HCT116 (cell line): ENCODE data around the gene OR2AG1. TPM values are rescaled to one million over a fixed set of nuclear protein-coding genes. Genes with fewer than 3 reads are reported as not detected.

Source experiments
- ATAC-seq: fragments of 200-7000 bp; cut with Tn5 transposase; 2 replicates; pipeline ENCODE4 v1.9.1; 2020; ENCODE audit warnings: mild to moderate bottlenecking, moderate library complexity
- BruUV-seq: library from RNA; stranded (reverse); fragments of 400-500 nt; replicated peaks from 2 replicates; lab custom pipeline; 2021; lab: Mats Ljungman, UMichigan
- CTCF ChIA-PET: fragments of 300-600 bp; sonication (Branson Sonifier 250); formaldehyde crosslinking; loops from one replicate; lab custom pipeline; 2021; ENCODE audit warnings: antibody characterized with exemption; lab: Charles Lee
- POLR2A ChIA-PET: fragments of 300-600, 350-600 bp; sonication (Branson Sonifier 250); formaldehyde crosslinking; loops from one replicate; lab custom pipeline; 2021; ENCODE audit warnings: antibody characterized with exemption; lab: Charles Lee
- RAD21 ChIA-PET, 2 experiments: fragments of 300-600 bp; sonication (Branson Sonifier 250); formaldehyde crosslinking; loops; one replicate each; lab custom pipeline; 2023; ENCODE audit warnings: low total read pairs in 2 of 2; ENCODE audit not compliant: uncharacterized antibody in 2 of 2, unreplicated experiment in 2 of 2, low non-redundant PET in 1 of 2; lab: Charles Lee
- DNase-seq: peaks from one replicate; pipeline ENCODE4 v3.0.0-alpha.2; 2010; ENCODE audit warnings: low read depth, low spot score
- H2AFZ ChIP-seq: fragments of 200-600 bp; shearing (Covaris generic), sonication (generic); 2 replicates; pipeline ENCODE4 v1.6.1; 2017; ENCODE audit warnings: low read depth, mixed run types, mixed read lengths, antibody characterized with exemption, low read length; ENCODE audit not compliant: poor library complexity, severe bottlenecking
- H3K27ac ChIP-seq: 2 replicates; pipeline ENCODE4 v1.5.1; 2012; ENCODE audit warnings: low read depth, low read length
- H3K27me3 ChIP-seq: fragments of 200-600 bp; sonication (generic); 2 replicates; pipeline ENCODE4 v1.6.1; 2016; ENCODE audit warnings: mixed run types, low read length, mixed read lengths; ENCODE audit not compliant: insufficient read depth
- H3K36me3 ChIP-seq, 2 experiments: fragments of 200-500 bp in 1 of 2; fragments of 200-600 bp in 1 of 2; sonication (Bioruptor generic) in 1 of 2; sonication (generic) in 1 of 2; 2 replicates each; pipeline versions ENCODE4 v1.5.1 to v1.6.1; 2014 to 2016; ENCODE audit warnings: low read length in 2 of 2, inconsistent platforms in 1 of 2, mixed read lengths in 1 of 2, mixed run types in 1 of 2; ENCODE audit not compliant: insufficient read depth in 2 of 2, control insufficient read depth in 1 of 2
- H3K4me1 ChIP-seq, 2 experiments: fragments of 200-600 bp in 1 of 2; sonication (generic) in 1 of 2; 2 replicates each; pipeline versions ENCODE4 v1.5.1 to v1.6.1; 2012 to 2017; ENCODE audit warnings: low read length in 2 of 2, inconsistent platforms in 1 of 2, mild to moderate bottlenecking in 1 of 2, mixed read lengths in 1 of 2, mixed run types in 1 of 2, moderate library complexity in 1 of 2; ENCODE audit not compliant: insufficient read depth in 2 of 2, control insufficient read depth in 1 of 2
- H3K4me2 ChIP-seq: fragments of 200-600 bp; sonication (generic); 2 replicates; pipeline ENCODE4 v1.6.1; 2017; ENCODE audit warnings: mixed run types, low read length, mixed read lengths
- H3K4me3 ChIP-seq, 2 experiments: fragments of 200-600 bp in 1 of 2; sonication (generic) in 1 of 2; replicated peaks in 1 of 2; 2 replicates each; pipeline ENCODE4 v1.5.1; 2011 to 2016; ENCODE audit warnings: low read length in 2 of 2, control low read depth in 1 of 2, low read depth in 1 of 2, mild to moderate bottlenecking in 1 of 2, mixed read lengths in 1 of 2, mixed run types in 1 of 2
- H3K79me2 ChIP-seq: fragments of 200-600 bp; sonication (generic); 2 replicates; pipeline ENCODE4 v1.6.1; 2017; ENCODE audit warnings: mild to moderate bottlenecking, mixed run types, low read length, moderate library complexity, mixed read lengths; ENCODE audit not compliant: insufficient read depth
- H3K9ac ChIP-seq: fragments of 200-600 bp; sonication (generic); 2 replicates; pipeline ENCODE4 v1.6.1; 2016; ENCODE audit warnings: low read length, mixed read lengths
- H3K9me2 ChIP-seq: fragments of 200-600 bp; sonication (generic), shearing (Covaris generic); 2 replicates; pipeline ENCODE4 v1.6.1; 2017; ENCODE audit warnings: mixed run types, mild to moderate bottlenecking, moderate library complexity; ENCODE audit not compliant: insufficient read depth
- H3K9me3 ChIP-seq, 2 experiments: fragments of 200-500 bp in 1 of 2; fragments of 200-600 bp in 1 of 2; sonication (Bioruptor generic) in 1 of 2; sonication (generic) in 1 of 2; 2 replicates each; pipeline ENCODE4 v1.6.1; 2014 to 2017; ENCODE audit warnings: low read length in 2 of 2, mixed read lengths in 2 of 2, inconsistent platforms in 1 of 2, low read depth in 1 of 2, mild to moderate bottlenecking in 1 of 2, mixed run types in 1 of 2, moderate library complexity in 1 of 2; ENCODE audit not compliant: control insufficient read depth in 1 of 2, insufficient read depth in 1 of 2
- H4K20me1 ChIP-seq: fragments of 200-600 bp; sonication (generic), shearing (Covaris generic); 2 replicates; pipeline ENCODE4 v1.6.1; 2017; ENCODE audit warnings: mixed run types, mild to moderate bottlenecking, moderate library complexity; ENCODE audit not compliant: insufficient read depth
- CBX3 ChIP-seq: IDR thresholded peaks from 2 replicates; pipeline ENCODE4 v1.6.1; 2012; ENCODE audit warnings: low read depth
- CEBPB ChIP-seq: IDR thresholded peaks from 2 replicates; pipeline ENCODE4 v1.6.1; 2012; ENCODE audit warnings: low read depth
- FOSL1 ChIP-seq: IDR thresholded peaks from 2 replicates; pipeline ENCODE4 v1.6.1; 2012; ENCODE audit warnings: low read depth
- POLR2AphosphoS5 ChIP-seq: IDR thresholded peaks from 2 replicates; pipeline ENCODE4 v1.6.1; 2011; ENCODE audit warnings: mild to moderate bottlenecking, low read depth, low read length, moderate library complexity
- RAD21 ChIP-seq: IDR thresholded peaks from 2 replicates; pipeline ENCODE4 v1.6.1; 2012; ENCODE audit warnings: low read depth, mild to moderate bottlenecking
- SP1 ChIP-seq: IDR thresholded peaks from 2 replicates; pipeline ENCODE4 v1.6.1; 2012; ENCODE audit warnings: low read depth
- SRF ChIP-seq: IDR thresholded peaks from 2 replicates; pipeline ENCODE4 v1.6.1; 2012; ENCODE audit warnings: low read depth
- YY1 ChIP-seq: IDR thresholded peaks from 2 replicates; pipeline ENCODE4 v1.6.1; 2011; ENCODE audit warnings: low read length, low read depth, moderate library complexity, mild to moderate bottlenecking; ENCODE audit not compliant: insufficient replicate concordance; ENCODE audit errors: extremely low read depth
- ZNF274 ChIP-seq: fragments of 200-500 bp; sonication (Bioruptor generic); IDR thresholded peaks from 2 replicates; pipeline ENCODE4 v1.6.1; 2014; ENCODE audit warnings: mild to moderate bottlenecking, low read depth, low read length, inconsistent platforms
- intact Hi-C: fragments of 100-400 bp; cut with micrococcal nuclease; formaldehyde crosslinking; loops from 2 replicates; pipeline ENCODE4 v1.10.0; 2022
- total RNA-seq: library from RNA; stranded (reverse); gene quantifications from one replicate; pipeline ENCODE4 v1.2.1, GENCODE V29; 2021; ENCODE audit not compliant: unreplicated experiment
- TF ChIP-seq, protein P1 (sequence below), 3 experiments: fragments of 200-600 bp in 1 of 3; sonication (generic) in 1 of 3; IDR thresholded peaks in 2 of 3; conservative IDR thresholded peaks in 1 of 3; 2 replicates each; pipeline ENCODE4 v1.5.1; 2012 to 2017; ENCODE audit warnings: low read depth in 2 of 3, low read length in 2 of 3, antibody characterized with exemption in 1 of 3, borderline replicate concordance in 1 of 3, control low read depth in 1 of 3, mild to moderate bottlenecking in 1 of 3, mixed read lengths in 1 of 3, mixed run types in 1 of 3, moderate library complexity in 1 of 3; ENCODE audit not compliant: insufficient read depth in 1 of 3
- TF ChIP-seq, protein P2 (sequence below): IDR thresholded peaks from 2 replicates; pipeline ENCODE4 v1.6.1; 2012
- TF ChIP-seq, protein P3 (sequence below): IDR thresholded peaks from 2 replicates; pipeline ENCODE4 v1.6.1; 2012
- TF ChIP-seq, protein P4 (sequence below): IDR thresholded peaks from 2 replicates; pipeline ENCODE4 v1.6.1; 2011; ENCODE audit warnings: mild to moderate bottlenecking, low read length, moderate library complexity; ENCODE audit not compliant: insufficient replicate concordance; ENCODE audit errors: extremely low read depth

Gene OR2AG1
- total RNA-seq, 1 experiment from 2014 or later = not detected

DNA sequence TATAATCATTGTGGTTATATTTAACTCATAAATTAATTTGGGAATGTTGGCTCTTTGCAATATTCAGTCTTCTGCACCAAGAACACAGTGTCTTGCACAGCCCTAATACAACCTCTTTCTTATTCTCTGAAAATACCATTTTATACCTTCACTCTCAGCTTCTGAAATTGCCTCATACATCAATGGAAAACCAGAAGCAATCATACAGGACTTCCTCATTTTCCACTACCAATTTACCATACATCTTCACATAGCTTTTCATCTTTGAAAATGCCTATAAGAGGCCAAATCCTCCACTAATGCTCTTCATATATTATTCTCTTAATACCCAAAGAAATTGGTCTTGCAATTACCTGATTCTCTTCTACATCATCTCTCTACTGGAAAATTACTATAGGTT is 4.3 kb upstream of the OR2AG1 start (continued):
- TF ChIP-seq CEBPB (no peak), CBX3 (no peak), SP1 (no peak), POLR2AphosphoS5 (no peak), SRF (no peak), YY1 (no peak)
- TF ChIP-seq, protein P1, sequence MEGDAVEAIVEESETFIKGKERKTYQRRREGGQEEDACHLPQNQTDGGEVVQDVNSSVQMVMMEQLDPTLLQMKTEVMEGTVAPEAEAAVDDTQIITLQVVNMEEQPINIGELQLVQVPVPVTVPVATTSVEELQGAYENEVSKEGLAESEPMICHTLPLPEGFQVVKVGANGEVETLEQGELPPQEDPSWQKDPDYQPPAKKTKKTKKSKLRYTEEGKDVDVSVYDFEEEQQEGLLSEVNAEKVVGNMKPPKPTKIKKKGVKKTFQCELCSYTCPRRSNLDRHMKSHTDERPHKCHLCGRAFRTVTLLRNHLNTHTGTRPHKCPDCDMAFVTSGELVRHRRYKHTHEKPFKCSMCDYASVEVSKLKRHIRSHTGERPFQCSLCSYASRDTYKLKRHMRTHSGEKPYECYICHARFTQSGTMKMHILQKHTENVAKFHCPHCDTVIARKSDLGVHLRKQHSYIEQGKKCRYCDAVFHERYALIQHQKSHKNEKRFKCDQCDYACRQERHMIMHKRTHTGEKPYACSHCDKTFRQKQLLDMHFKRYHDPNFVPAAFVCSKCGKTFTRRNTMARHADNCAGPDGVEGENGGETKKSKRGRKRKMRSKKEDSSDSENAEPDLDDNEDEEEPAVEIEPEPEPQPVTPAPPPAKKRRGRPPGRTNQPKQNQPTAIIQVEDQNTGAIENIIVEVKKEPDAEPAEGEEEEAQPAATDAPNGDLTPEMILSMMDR (IDR thresholded peaks at IDR 0.05 in 2 of 3, conservative IDR thresholded peaks at IDR 0.05 in 1 of 3; ENCODE audit: borderline replicate concordance in 1 of 3, insufficient read depth in 1 of 3, low read depth in 2 of 3, low read length in 2 of 3) = no peak

DNA sequence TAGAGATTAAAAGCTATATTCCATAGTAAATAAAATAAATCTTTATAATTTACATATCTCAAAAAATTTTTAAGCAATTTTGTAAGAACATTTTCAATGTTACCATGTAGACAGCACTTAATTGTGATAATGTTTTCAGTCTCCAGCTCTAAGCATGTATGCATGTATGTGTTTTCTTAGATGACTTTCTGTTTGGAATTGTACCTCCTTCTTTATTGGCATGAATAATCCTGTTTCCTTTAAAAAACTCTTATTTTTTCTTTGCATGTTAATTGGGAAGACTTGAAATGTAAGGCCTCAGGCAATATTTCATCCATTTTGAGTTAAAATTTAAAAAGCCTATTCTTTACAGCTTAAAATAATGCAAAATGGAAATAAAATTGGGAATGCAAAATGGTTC is 2.0 kb upstream of the OR2AG1 start:
- no peaks in the 10 kb centered on the region for H3K79me2 ChIP-seq
- H3K27ac ChIP-seq = no peak overlapping the region
- POLR2A ChIA-PET = no interaction called here
- intact Hi-C loops = no loop called here
- ATAC-seq = no peak
- no TSS peak for BruUV-seq
- H3K36me3 ChIP-seq = no peaks in the 10 kb centered on the region
- H3K9me3 ChIP-seq = no peaks in the 10 kb centered on the region
- H2AFZ ChIP-seq = no peak overlapping the region
- H4K20me1 ChIP-seq = no peaks in the 10 kb centered on the region
- no peak overlapping the region for H3K4me2 ChIP-seq
- CTCF ChIA-PET = interaction anchor here (0.8 kb wide), 1 partner anchor 31 kb away, joined by 3 read pairs; no protein-coding TSS in a partner anchor
- RAD21 ChIA-PET = no interaction called here
- 0 out of 2 replicates have a peak, but pooled peaks cover 21% of the 10 kb centered on the region for H3K27me3 ChIP-seq
- no peaks in the 10 kb centered on the region for H3K4me1 ChIP-seq
- no peak overlapping the region for H3K9ac ChIP-seq
- H3K9me2 ChIP-seq = no peaks in the 10 kb centered on the region; the same call in 1 of the 2 replicates
- DNase-seq = no peak
- no peak overlapping the region for H3K4me3 ChIP-seq
- TF ChIP-seq, protein P2, sequence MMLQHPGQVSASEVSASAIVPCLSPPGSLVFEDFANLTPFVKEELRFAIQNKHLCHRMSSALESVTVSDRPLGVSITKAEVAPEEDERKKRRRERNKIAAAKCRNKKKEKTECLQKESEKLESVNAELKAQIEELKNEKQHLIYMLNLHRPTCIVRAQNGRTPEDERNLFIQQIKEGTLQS = no peak
- TF ChIP-seq, protein P1 (IDR thresholded peaks at IDR 0.05 in 2 of 3, conservative IDR thresholded peaks at IDR 0.05 in 1 of 3; ENCODE audit: borderline replicate concordance in 1 of 3, insufficient read depth in 1 of 3, low read depth in 2 of 3, low read length in 2 of 3) = no peak
- TF ChIP-seq FOSL1 (no peak), ZNF274 (no peak), POLR2AphosphoS5 (no peak), SP1 (no peak), RAD21 (no peak)
- TF ChIP-seq, protein P3, sequence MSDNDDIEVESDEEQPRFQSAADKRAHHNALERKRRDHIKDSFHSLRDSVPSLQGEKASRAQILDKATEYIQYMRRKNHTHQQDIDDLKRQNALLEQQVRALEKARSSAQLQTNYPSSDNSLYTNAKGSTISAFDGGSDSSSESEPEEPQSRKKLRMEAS = no peak
- TF ChIP-seq, protein P4, sequence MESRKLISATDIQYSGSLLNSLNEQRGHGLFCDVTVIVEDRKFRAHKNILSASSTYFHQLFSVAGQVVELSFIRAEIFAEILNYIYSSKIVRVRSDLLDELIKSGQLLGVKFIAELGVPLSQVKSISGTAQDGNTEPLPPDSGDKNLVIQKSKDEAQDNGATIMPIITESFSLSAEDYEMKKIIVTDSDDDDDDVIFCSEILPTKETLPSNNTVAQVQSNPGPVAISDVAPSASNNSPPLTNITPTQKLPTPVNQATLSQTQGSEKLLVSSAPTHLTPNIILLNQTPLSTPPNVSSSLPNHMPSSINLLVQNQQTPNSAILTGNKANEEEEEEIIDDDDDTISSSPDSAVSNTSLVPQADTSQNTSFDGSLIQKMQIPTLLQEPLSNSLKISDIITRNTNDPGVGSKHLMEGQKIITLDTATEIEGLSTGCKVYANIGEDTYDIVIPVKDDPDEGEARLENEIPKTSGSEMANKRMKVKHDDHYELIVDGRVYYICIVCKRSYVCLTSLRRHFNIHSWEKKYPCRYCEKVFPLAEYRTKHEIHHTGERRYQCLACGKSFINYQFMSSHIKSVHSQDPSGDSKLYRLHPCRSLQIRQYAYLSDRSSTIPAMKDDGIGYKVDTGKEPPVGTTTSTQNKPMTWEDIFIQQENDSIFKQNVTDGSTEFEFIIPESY = no peak
